ENCODE results near the gene TRMT112. TPM values are rescaled to one million over a fixed set of nuclear protein-coding genes. Genes with fewer than 3 reads are reported as not detected.

The TRMT112 gene
- total and polyA plus RNA-seq, 2 experiments from 2014 or later: 298 to 927 TPM

- TF ChIP-seq ZNF114 (CRISPR knock-in tag; IDR thresholded peaks at IDR 0.05) (no peak), STAT1 (IDR thresholded peaks at IDR 0.05; ENCODE audit: unreplicated experiment) (no peak)
These were observed 25.5 kb downstream of the TRMT112 start (continued) for GRCh38 chr11:64291752-64292459.

- H3K4me1 ChIP-seq (ENCODE audit: insufficient read depth): peaks cover 2% of the 10 kb centered on the region; the same call in 1 of the 2 replicates
- ATAC-seq (peak; percentile 57), DNase-seq (ENCODE audit: low spot score) (peak; percentile 54)
- H3K9me2 ChIP-seq (ENCODE audit: insufficient read depth): no peaks in the 10 kb centered on the region
- H3K36me3 ChIP-seq (ENCODE audit: insufficient read depth): no peaks in the 10 kb centered on the region
- H3F3A ChIP-seq (replicated peaks; ENCODE audit: low read depth): peaks cover 9% of the 10 kb centered on the region; the same call in 1 of the 2 replicates
- H3K27me3 ChIP-seq (ENCODE audit: insufficient read depth): peaks cover 83% of the 10 kb centered on the region
- H3K36me3 Mint-ChIP-seq (ENCODE audit: low read depth): no peaks in the 10 kb centered on the region; the same call in 2 of the 3 replicates
- no peaks in the 10 kb centered on the region; the same call in 1 of the 3 replicates for H3K9me3 Mint-ChIP-seq
- peak within 1 kb of the TSS; percentile 78 for H3K4me2 ChIP-seq
- peak within 1 kb of the TSS; percentile 69 for H3K4me3 Mint-ChIP-seq
- no peak within 1 kb of the TSS for H3K27ac ChIP-seq (ENCODE audit: low read depth)
- no peak within 1 kb of the TSS for H2AFZ ChIP-seq
- H3K27me3 Mint-ChIP-seq (ENCODE audit: insufficient read depth, low read depth, poor library complexity): peaks cover 74% of the 10 kb centered on the region
- peaks cover 9% of the 10 kb centered on the region for H3K4me1 Mint-ChIP-seq
- no peaks in the 10 kb centered on the region for H3K79me2 ChIP-seq (replicated peaks; ENCODE audit: insufficient read depth)
- H3K4me3 ChIP-seq: peak within 1 kb of the TSS; percentile 59
- no peak within 1 kb of the TSS for H3K27ac Mint-ChIP-seq
- peaks cover 13% of the 10 kb centered on the region for H4K20me1 ChIP-seq (replicated peaks; ENCODE audit: insufficient read depth)
- peak; percentile 87 for TF ChIP-seq EZH2 (IDR thresholded peaks at IDR 0.05; ENCODE audit: low read depth, unreplicated experiment)
- no peak for TF ChIP-seq REST (IDR thresholded peaks at IDR 0.05; ENCODE audit: unreplicated experiment)
- TF ChIP-seq JUNB (IDR thresholded peaks at IDR 0.05; ENCODE audit: unreplicated experiment): no peak
- no peak for TF ChIP-seq CTCF (conservative IDR thresholded peaks at IDR 0.05; ENCODE audit: low read depth in 2 of 2)
- peak; percentile 64 for TF ChIP-seq EZH2phosphoT487 (IDR thresholded peaks at IDR 0.05; ENCODE audit: unreplicated experiment)
- no peak for TF ChIP-seq CREB1 (CRISPR knock-in tag; IDR thresholded peaks at IDR 0.05; ENCODE audit: low read depth)
- no peak for TF ChIP-seq ETS1 (IDR thresholded peaks at IDR 0.05)
- TF ChIP-seq POLR2AphosphoS5 (IDR thresholded peaks at IDR 0.05; ENCODE audit: low read depth): no peak
- no peak for TF ChIP-seq ZNF331 (CRISPR knock-in tag; IDR thresholded peaks at IDR 0.05; ENCODE audit: low read depth)
- TF ChIP-seq NANOG (IDR thresholded peaks at IDR 0.05; ENCODE audit: borderline replicate concordance): no peak
These were observed 26.1 kb downstream of the TRMT112 start, which contains the start of gene KCNK4 for GRCh38 chr11:64291262-64291751. Gene KCNK4, plus strand, starts transcription at chr11:64291302. Its CDS starts 1,717 bp downstream, at chr11:64293019.

All from GM23338 (cell line).